GM18498 (cell line): ENCODE data around the gene OLAH.

Source experiments
- ATAC-seq: cut with Tn5 transposase; IDR thresholded peaks from one replicate; pipeline ENCODE4 v1.9.1; 2021; ENCODE audit warnings: mild to moderate bottlenecking, moderate library complexity; ENCODE audit not compliant: unreplicated experiment

Gene OLAH

GRCh38 chr10:15068802-15069201 is 25.1 kb downstream of the OLAH start:
- no peak for ATAC-seq

GRCh38 chr10:15069230-15069629 is 25.5 kb downstream of the OLAH start:
- ATAC-seq: no peak

- no peak for ATAC-seq
Observed at GRCh38 chr10:15072358-15072757, 28.6 kb downstream of the OLAH start.

DNA sequence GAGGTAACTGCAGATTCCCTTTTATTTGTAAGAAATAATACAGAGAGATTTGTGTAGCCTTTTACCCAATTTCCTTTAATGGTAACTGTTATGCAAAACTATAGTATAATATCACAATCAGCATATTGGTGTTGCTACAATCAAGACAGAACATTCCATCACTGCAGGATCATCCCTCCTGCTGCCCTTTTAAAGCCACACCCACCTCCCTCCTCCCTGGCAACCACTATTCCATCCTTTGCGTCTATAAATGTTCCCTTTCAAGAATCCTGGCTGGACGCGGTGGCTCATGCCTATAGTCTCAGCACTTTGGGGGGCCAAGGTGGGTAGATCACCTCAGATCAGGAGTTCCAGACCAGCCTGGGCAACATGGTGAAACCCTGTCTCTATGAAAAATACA is 31.7 kb downstream of the OLAH start:
- ATAC-seq: no peak

GRCh38 chr10:15083674-15084501 is 40.1 kb downstream of the OLAH start:
- no peak for ATAC-seq

GRCh38 chr10:15084502-15084922 is 40.8 kb downstream of the OLAH start:
- ATAC-seq: no peak

DNA sequence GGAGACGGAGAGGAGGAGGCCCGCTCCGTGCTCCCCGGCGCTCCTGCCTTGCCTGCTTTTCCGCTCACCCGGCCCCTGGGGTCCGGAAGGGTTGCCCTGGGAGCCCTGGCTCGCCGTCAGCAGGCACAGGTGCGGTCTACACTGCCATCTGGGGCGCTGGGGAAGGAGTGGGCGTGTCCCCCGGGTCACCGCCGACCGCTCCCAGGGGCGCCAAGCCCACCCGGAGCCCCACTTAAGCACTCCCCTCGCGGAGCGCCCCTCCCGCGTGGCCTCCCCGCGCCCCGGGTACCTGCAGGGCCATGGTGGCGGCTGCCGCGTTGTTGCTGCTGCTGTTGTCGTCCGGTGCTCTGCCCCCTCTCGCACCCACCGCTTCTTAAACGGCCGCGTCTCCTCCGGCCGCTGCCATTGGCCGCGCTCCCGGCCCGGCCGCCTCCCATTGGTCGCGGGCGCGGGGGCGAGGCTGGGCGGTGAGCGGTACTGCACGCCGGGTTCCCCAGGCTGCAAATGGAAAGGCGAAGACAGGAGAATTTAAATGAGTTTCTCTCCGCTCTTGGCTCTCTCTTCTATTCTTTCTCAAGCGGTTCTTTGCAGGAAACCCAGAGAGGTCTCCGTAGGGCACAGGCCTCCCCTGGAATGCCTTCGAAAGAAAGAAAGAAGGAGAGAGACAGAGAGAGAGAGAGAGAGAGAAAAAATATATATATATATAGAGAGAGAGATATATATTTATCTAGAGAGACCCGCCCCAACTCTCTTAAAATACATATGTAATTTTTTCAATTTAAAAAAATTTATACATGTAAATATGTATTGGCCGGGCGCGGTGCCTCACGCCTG is 44.9 kb downstream of the OLAH start, which contains the start of gene ACBD7:
ACBD7 (minus strand) TSS at position 349 of the 834 bp plus-strand sequence; CDS start at position 301, 48 bp downstream.
- ATAC-seq: peak; percentile 100

GRCh38 chr10:15091418-15091817 is 47.7 kb downstream of the OLAH start:
- ATAC-seq: no peak

GRCh38 chr10:15092855-15093408 is 49.2 kb downstream of the OLAH start:
- no peak for ATAC-seq

GRCh38 chr10:15096661-15097010 is 52.9 kb downstream of the OLAH start:
- peak; percentile 16 for ATAC-seq

DNA sequence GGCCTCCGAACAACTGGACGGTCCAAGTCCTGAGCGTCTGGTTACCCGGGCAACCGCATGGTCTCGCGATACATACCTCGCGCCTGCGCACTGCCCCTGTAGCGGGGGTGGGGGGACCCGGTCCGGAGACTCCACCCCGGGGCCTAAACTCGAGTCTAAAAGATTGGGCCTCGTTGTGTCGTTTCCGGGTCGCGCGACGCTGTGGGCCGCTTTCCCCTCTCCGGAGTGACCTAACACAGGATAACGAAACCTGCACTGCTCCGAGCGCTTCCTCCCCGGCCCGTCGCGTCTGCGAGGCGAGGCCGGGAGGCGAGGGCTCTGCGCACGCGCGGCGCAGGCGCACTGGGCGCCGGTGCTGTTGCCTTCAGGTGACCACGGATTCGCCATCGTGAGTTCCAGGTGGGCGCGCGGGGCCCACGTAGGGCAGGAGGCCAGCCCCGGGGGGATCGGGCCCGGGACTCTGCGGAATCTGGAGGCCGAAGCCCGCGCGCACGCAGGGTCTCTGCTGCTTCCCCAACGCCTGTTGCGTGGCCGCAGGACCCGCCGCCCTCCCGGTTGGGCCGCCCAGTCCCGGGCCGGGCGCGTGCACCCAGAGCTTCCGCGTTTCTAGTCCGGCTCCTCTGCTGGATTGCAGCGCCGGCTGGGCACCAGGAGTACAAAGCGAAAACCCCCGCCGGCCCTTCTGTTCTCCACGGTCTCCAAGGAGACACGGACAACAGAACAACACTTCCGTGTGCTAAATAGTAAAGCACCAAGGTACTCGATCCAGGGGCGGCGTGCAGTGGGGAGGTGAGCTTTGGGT is 53.5 kb downstream of the OLAH start, which contains the start of gene RPP38:
RPP38 (plus strand) TSS at position 345 of the 802 bp plus-strand sequence. CDS start 5,960 bp downstream, outside the sequence.
- ATAC-seq: peak; percentile 87

- ATAC-seq: no peak
Observed at GRCh38 chr10:15099886-15100285, 56.1 kb downstream of the OLAH start.

GRCh38 chr10:15103513-15103912 is 59.8 kb downstream of the OLAH start:
- no peak for ATAC-seq

DNA sequence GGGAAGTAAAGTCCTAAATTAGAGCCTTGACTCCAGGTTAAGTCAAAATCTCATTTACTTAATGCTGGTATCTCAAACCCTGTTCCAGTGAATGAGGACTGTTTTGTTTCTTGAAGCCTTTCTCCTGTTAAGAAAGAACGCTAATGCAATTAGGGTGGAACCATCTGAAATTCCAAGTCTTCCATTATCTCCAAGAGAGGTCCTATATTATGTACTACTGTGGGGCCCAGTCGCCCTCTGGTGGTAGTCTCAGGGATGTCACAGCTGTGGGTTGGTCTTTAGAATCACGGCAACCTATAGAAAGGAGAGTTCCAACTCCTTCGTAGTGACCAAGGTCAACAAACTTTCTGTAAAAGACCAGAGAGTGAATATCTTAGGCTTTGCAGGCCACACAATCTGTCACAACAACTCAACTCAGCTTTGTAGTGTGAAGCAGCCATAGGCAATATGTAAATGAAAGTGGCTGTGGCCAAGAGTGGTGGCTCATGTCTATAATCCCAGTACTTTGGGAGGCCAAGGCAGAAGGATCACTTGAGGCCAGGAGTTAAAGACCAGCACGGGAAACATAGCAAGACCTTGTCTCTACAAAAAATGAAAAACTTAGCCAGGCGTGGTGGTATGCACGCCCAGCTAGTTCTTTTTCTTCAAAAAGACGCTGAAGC is 62.7 kb downstream of the OLAH start:
- ATAC-seq: peak; percentile 82

DNA sequence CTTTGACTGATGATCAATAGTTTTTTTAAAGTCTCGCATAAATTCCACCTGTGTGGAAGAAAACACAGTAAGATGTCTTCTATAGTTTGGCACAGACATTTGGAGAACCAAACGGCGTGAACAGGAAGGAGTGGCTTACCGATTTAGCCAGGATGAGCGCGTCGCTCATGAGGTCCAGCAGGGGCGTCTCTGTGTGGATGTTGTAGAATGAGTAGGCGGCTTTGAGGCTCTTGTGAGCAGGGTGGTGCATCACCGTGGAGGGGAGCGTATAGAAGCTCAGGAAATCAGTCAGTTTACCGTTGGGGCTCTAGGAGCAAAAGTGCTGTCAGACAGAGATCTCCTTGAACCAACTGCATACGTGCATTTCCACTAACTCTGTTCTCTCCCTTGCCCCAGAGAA is 68.9 kb downstream of the OLAH start:
- no peak for ATAC-seq

GRCh38 chr10:15113766-15114165 is 70.0 kb downstream of the OLAH start:
- ATAC-seq: no peak

GRCh38 chr10:15116225-15116624 is 72.5 kb downstream of the OLAH start:
- ATAC-seq: no peak

GRCh38 chr10:15118615-15119014 is 74.9 kb downstream of the OLAH start:
- ATAC-seq: no peak

DNA sequence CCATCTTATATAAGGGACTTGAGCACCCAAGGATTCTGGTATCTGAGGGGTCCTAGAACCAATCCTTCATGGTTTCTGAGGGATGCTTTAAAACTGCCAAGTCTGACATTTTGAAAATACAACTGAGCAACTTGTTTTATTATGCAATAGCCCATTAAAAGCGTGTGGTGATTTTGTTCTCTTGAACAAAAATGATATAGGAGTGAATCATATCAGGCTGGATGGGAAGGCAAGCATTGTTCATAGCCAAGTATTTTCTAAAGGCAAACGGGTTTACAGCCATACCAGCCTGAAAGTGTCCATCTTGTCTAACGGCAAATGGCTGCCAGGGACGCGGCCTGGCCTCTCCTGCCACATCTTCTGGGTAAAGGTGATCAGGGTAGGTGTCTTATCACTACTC is 76.8 kb downstream of the OLAH start:
- ATAC-seq: no peak

GRCh38 chr10:15121707-15122106 is 78.0 kb downstream of the OLAH start:
- ATAC-seq: no peak
